ENCODE data around the gene LPP. TPM values are rescaled to one million over a fixed set of nuclear protein-coding genes. Genes with fewer than 3 reads are reported as not detected.

Gene LPP
- total and polyA plus RNA-seq, 4 donors: 7.2 to 50.3 (median 26.4) TPM

- H3K4me3 ChIP-seq (ENCODE audit: low read depth, low read length): no peak overlapping the region
- WGBS (ENCODE audit: insufficient coverage): 100% methylated on average over 1 of the region's 2 CpGs
- H3K27ac ChIP-seq (ENCODE audit: low read depth, low read length): no peak overlapping the region
- DNase-seq (ENCODE audit: low read depth in 4 of 6, low spot score in 6 of 6): no peak
- H3K9me3 ChIP-seq (ENCODE audit: control insufficient read depth, insufficient read depth, low read length): peaks cover 13% of the 10 kb centered on the region
- no peaks in the 10 kb centered on the region for H3K27me3 ChIP-seq (ENCODE audit: control insufficient read depth, insufficient read depth, low read length)
- no peaks in the 10 kb centered on the region for H3K36me3 ChIP-seq (ENCODE audit: control insufficient read depth, insufficient read depth, low read length)
- H3K4me1 ChIP-seq (ENCODE audit: control insufficient read depth, insufficient read depth, low read length): no peaks in the 10 kb centered on the region
These were observed 352.0 kb downstream of the LPP start for GRCh38 chr3:188505911-188506310.

- H3K27ac ChIP-seq (ENCODE audit: low read depth, low read length): no peak overlapping the region
- no CpG with 5 or more reads among the region's 1 CpG for WGBS (ENCODE audit: insufficient coverage)
- H3K36me3 ChIP-seq (ENCODE audit: control insufficient read depth, insufficient read depth, low read length): no peaks in the 10 kb centered on the region
- no peaks in the 10 kb centered on the region for H3K4me1 ChIP-seq (ENCODE audit: control insufficient read depth, insufficient read depth, low read length)
- DNase-seq (ENCODE audit: low read depth in 4 of 6, low spot score in 6 of 6): no peak
- no peaks in the 10 kb centered on the region for H3K27me3 ChIP-seq (ENCODE audit: control insufficient read depth, insufficient read depth, low read length)
- peaks cover 13% of the 10 kb centered on the region for H3K9me3 ChIP-seq (ENCODE audit: control insufficient read depth, insufficient read depth, low read length)
- no peak overlapping the region for H3K4me3 ChIP-seq (ENCODE audit: low read depth, low read length)
These were observed 352.5 kb downstream of the LPP start for GRCh38 chr3:188506446-188506845.

GRCh38 chr3:188507244-188507720 is 353.3 kb downstream of the LPP start:
- no peak overlapping the region for H3K27ac ChIP-seq (ENCODE audit: low read depth, low read length)
- peaks cover 12% of the 10 kb centered on the region for H3K9me3 ChIP-seq (ENCODE audit: control insufficient read depth, insufficient read depth, low read length)
- no peak overlapping the region for H3K4me3 ChIP-seq (ENCODE audit: low read depth, low read length)
- 97% methylated on average over 3 of the region's 5 CpGs for WGBS (ENCODE audit: insufficient coverage)
- DNase-seq (ENCODE audit: low read depth in 4 of 6, low spot score in 6 of 6): peak in 1 of 6 donors; percentile 62
- H3K36me3 ChIP-seq (ENCODE audit: control insufficient read depth, insufficient read depth, low read length): no peaks in the 10 kb centered on the region
- H3K27me3 ChIP-seq (ENCODE audit: control insufficient read depth, insufficient read depth, low read length): no peaks in the 10 kb centered on the region
- H3K4me1 ChIP-seq (ENCODE audit: control insufficient read depth, insufficient read depth, low read length): no peaks in the 10 kb centered on the region

- WGBS (ENCODE audit: insufficient coverage): 65% methylated on average over 4 of the region's 6 CpGs
- DNase-seq (ENCODE audit: low read depth in 4 of 6, low spot score in 6 of 6): peak in 2 of 6 donors; percentile 36 to 58
- Histone ChIP-seq H3K4me1 (ENCODE audit: control insufficient read depth, insufficient read depth, low read length) (no peaks in the 10 kb centered on the region), H3K27me3 (ENCODE audit: control insufficient read depth, insufficient read depth, low read length) (no peaks in the 10 kb centered on the region), H3K9me3 (ENCODE audit: control insufficient read depth, insufficient read depth, low read length) (peaks cover 6% of the 10 kb centered on the region), H3K27ac (ENCODE audit: low read depth, low read length) (no peak overlapping the region), H3K36me3 (ENCODE audit: control insufficient read depth, insufficient read depth, low read length) (no peaks in the 10 kb centered on the region), H3K4me3 (ENCODE audit: low read depth, low read length) (no peak overlapping the region)
These were observed 354.5 kb downstream of the LPP start for GRCh38 chr3:188508454-188508853.

GRCh38 chr3:188509316-188509715 is 355.4 kb downstream of the LPP start:
- H3K36me3 ChIP-seq (ENCODE audit: control insufficient read depth, insufficient read depth, low read length): no peaks in the 10 kb centered on the region
- no peaks in the 10 kb centered on the region for H3K9me3 ChIP-seq (ENCODE audit: control insufficient read depth, insufficient read depth, low read length)
- H3K4me1 ChIP-seq (ENCODE audit: control insufficient read depth, insufficient read depth, low read length): no peaks in the 10 kb centered on the region
- H3K4me3 ChIP-seq (ENCODE audit: low read depth, low read length): no peak overlapping the region
- WGBS (ENCODE audit: insufficient coverage): no CpG with 5 or more reads among the region's 3 CpGs
- DNase-seq (ENCODE audit: low read depth in 4 of 6, low spot score in 6 of 6): no peak
- H3K27ac ChIP-seq (ENCODE audit: low read depth, low read length): no peak overlapping the region
- H3K27me3 ChIP-seq (ENCODE audit: control insufficient read depth, insufficient read depth, low read length): no peaks in the 10 kb centered on the region

GRCh38 chr3:188510366-188510765 is 356.4 kb downstream of the LPP start:
- no peaks in the 10 kb centered on the region for H3K27me3 ChIP-seq (ENCODE audit: control insufficient read depth, insufficient read depth, low read length)

GRCh38 chr3:188513662-188514328 is 359.8 kb downstream of the LPP start:
- Histone ChIP-seq H3K36me3 (ENCODE audit: control insufficient read depth, insufficient read depth, low read length) (no peaks in the 10 kb centered on the region), H3K4me1 (ENCODE audit: control insufficient read depth, insufficient read depth, low read length) (no peaks in the 10 kb centered on the region), H3K27ac (ENCODE audit: low read depth, low read length) (no peak overlapping the region), H3K9me3 (ENCODE audit: control insufficient read depth, insufficient read depth, low read length) (no peaks in the 10 kb centered on the region), H3K27me3 (ENCODE audit: control insufficient read depth, insufficient read depth, low read length) (no peaks in the 10 kb centered on the region), H3K4me3 (ENCODE audit: low read depth, low read length) (no peak overlapping the region)
- WGBS (ENCODE audit: insufficient coverage): 88% methylated on average over 3 of the region's 7 CpGs
- DNase-seq (ENCODE audit: low read depth in 4 of 6, low spot score in 6 of 6): no peak

More at GRCh38 chr3:188510366-188510765, 356.4 kb downstream of the LPP start:
- no peaks in the 10 kb centered on the region for H3K4me1 ChIP-seq (ENCODE audit: control insufficient read depth, insufficient read depth, low read length)
- no peak overlapping the region for H3K4me3 ChIP-seq (ENCODE audit: low read depth, low read length)
- H3K36me3 ChIP-seq (ENCODE audit: control insufficient read depth, insufficient read depth, low read length): no peaks in the 10 kb centered on the region
- no peak overlapping the region for H3K27ac ChIP-seq (ENCODE audit: low read depth, low read length)
- WGBS (ENCODE audit: insufficient coverage): no CpG with 5 or more reads among the region's 3 CpGs
- H3K9me3 ChIP-seq (ENCODE audit: control insufficient read depth, insufficient read depth, low read length): no peaks in the 10 kb centered on the region
- no peak for DNase-seq (ENCODE audit: low read depth in 4 of 6, low spot score in 6 of 6)

- no peak overlapping the region for H3K4me3 ChIP-seq (ENCODE audit: low read depth, low read length)
- H3K36me3 ChIP-seq (ENCODE audit: control insufficient read depth, insufficient read depth, low read length): no peaks in the 10 kb centered on the region
- H3K9me3 ChIP-seq (ENCODE audit: control insufficient read depth, insufficient read depth, low read length): no peaks in the 10 kb centered on the region
- H3K27me3 ChIP-seq (ENCODE audit: control insufficient read depth, insufficient read depth, low read length): no peaks in the 10 kb centered on the region
- no peak overlapping the region for H3K27ac ChIP-seq (ENCODE audit: low read depth, low read length)
- DNase-seq (ENCODE audit: low read depth in 4 of 6, low spot score in 6 of 6): no peak
- no CpG with 5 or more reads among the region's 2 CpGs for WGBS (ENCODE audit: insufficient coverage)
- no peaks in the 10 kb centered on the region for H3K4me1 ChIP-seq (ENCODE audit: control insufficient read depth, insufficient read depth, low read length)
These were observed 362.6 kb downstream of the LPP start for GRCh38 chr3:188516515-188516914.

- no peak for DNase-seq (ENCODE audit: low read depth in 4 of 6, low spot score in 6 of 6)
- Histone ChIP-seq H3K27ac (ENCODE audit: low read depth, low read length) (no peak overlapping the region), H3K4me1 (ENCODE audit: control insufficient read depth, insufficient read depth, low read length) (no peaks in the 10 kb centered on the region)
These were observed 364.5 kb downstream of the LPP start for GRCh38 chr3:188518416-188518815.

GRCh38 chr3:188518835-188519452 is 365.0 kb downstream of the LPP start:
- no peaks in the 10 kb centered on the region for H3K36me3 ChIP-seq (ENCODE audit: control insufficient read depth, insufficient read depth, low read length)
- H3K9me3 ChIP-seq (ENCODE audit: control insufficient read depth, insufficient read depth, low read length): no peaks in the 10 kb centered on the region
- no peak overlapping the region for H3K27ac ChIP-seq (ENCODE audit: low read depth, low read length)
- H3K4me3 ChIP-seq (ENCODE audit: low read depth, low read length): no peak overlapping the region
- no peaks in the 10 kb centered on the region for H3K4me1 ChIP-seq (ENCODE audit: control insufficient read depth, insufficient read depth, low read length)
- no peak for DNase-seq (ENCODE audit: low read depth in 4 of 6, low spot score in 6 of 6)
- H3K27me3 ChIP-seq (ENCODE audit: control insufficient read depth, insufficient read depth, low read length): no peaks in the 10 kb centered on the region
- WGBS (ENCODE audit: insufficient coverage): 100% methylated on average over 1 of the region's 6 CpGs

More at GRCh38 chr3:188518416-188518815, 364.5 kb downstream of the LPP start:
- WGBS (ENCODE audit: insufficient coverage): no CpG with 5 or more reads among the region's 2 CpGs
- Histone ChIP-seq H3K4me3 (ENCODE audit: low read depth, low read length) (no peak overlapping the region), H3K36me3 (ENCODE audit: control insufficient read depth, insufficient read depth, low read length) (no peaks in the 10 kb centered on the region), H3K9me3 (ENCODE audit: control insufficient read depth, insufficient read depth, low read length) (no peaks in the 10 kb centered on the region), H3K27me3 (ENCODE audit: control insufficient read depth, insufficient read depth, low read length) (no peaks in the 10 kb centered on the region)
